Ovary (tissue), 3 donors: ENCODE measurements around the gene DKK3.

Source experiments
- EP300 ChIP-seq: sonication (generic); formaldehyde crosslinking; IDR thresholded peaks from one replicate; pipeline ENCODE4 v1.6.1; 2017; ENCODE audit warnings: antibody characterized with exemption
- TF ChIP-seq, protein P1 (sequence below), 3 donors: fragments of 450-650 bp in 2 of 3; fragments of 200-600 bp in 1 of 3; IDR thresholded peaks; one replicate each; pipeline versions ENCODE4 v1.5.1 to v1.8.0; 2016 to 2022; ENCODE audit warnings: antibody characterized with exemption in 3 of 3, mild to moderate bottlenecking in 1 of 3
- donor health status: DM: no; HTN: no; CAD: no.

DNA sequence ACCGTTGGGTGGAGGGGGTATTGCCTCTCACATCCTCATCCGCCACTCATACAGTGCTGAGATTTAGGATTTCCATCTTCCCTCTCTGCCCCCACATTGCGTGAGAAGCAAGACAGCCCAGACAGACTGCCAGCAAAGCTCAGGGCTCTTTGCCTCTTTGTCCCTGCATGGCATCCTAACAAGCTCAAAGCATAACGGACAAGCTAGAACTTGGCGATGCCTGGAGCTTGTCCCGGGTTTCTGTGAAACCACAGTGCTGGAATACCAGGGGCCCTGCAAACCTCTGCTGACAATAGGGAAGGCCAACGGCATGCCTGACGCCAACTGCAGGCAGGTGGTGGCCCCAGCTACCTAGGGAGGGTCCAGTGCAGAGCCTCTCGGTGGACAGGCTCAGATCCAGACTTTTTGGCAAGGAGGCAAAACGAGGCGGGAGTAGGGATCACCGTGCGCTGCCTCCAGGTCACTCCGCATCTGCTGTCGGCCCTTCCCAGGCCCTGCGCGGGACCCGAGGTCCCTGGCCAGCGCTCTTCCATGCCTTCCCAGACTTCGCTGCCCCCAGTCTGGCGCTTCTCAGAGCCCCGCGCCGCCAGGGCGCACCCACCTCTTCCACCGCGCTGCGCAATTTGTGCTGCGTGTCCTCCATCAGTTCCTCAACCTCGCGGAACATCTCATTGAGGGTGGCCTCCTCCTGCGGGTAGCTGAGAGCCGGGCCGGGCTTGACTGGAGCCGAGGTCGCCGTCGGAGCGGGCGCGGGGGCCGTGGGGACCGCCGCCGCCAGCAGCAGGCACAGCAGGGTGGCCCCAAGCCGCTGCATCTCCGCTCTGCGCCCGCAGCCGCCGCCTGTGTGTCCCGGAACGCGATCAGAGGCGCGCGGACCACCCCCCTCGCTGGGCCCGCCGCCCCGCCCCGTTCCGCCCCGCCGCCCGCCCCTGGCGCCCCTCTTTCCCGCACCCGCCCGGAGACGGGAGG lies at the start of gene DKK3:
- TF ChIP-seq, protein P1, sequence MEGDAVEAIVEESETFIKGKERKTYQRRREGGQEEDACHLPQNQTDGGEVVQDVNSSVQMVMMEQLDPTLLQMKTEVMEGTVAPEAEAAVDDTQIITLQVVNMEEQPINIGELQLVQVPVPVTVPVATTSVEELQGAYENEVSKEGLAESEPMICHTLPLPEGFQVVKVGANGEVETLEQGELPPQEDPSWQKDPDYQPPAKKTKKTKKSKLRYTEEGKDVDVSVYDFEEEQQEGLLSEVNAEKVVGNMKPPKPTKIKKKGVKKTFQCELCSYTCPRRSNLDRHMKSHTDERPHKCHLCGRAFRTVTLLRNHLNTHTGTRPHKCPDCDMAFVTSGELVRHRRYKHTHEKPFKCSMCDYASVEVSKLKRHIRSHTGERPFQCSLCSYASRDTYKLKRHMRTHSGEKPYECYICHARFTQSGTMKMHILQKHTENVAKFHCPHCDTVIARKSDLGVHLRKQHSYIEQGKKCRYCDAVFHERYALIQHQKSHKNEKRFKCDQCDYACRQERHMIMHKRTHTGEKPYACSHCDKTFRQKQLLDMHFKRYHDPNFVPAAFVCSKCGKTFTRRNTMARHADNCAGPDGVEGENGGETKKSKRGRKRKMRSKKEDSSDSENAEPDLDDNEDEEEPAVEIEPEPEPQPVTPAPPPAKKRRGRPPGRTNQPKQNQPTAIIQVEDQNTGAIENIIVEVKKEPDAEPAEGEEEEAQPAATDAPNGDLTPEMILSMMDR (IDR thresholded peaks at IDR 0.05) = no peak
- no peak for TF ChIP-seq EP300
